Small intestine (tissue), 7 donors: Measurements from ENCODE around the gene ICOS. TPM values are rescaled to one million over a fixed set of nuclear protein-coding genes. Genes with fewer than 3 reads are reported as not detected.
A peak's percentile ranks its signal among the peaks of the same experiment; 100 is the strongest.
"Not testable (repeated sequence)": the region's sequence is repeated elsewhere in the genome, so short reads cannot be mapped to it uniquely, and the experiment has no call there.

Experiments used
- DNase-seq, 2 donors: peaks; one replicate each; pipeline versions ENCODE4 v3.0.0 to v3.0.0-alpha.2; 2013
- FAIRE-seq: peaks from 2 replicates; lab custom pipeline; 2012; peaks lifted over from hg19 to GRCh38; lab: Jason Lieb, UNC
- H3K27ac ChIP-seq, 3 donors: one replicate each; pipeline ENCODE4 v1.5.1; 2013; ENCODE audit warnings: low read length in 2 of 3, mild to moderate bottlenecking in 2 of 3, control low read depth in 1 of 3, inconsistent platforms in 1 of 3, low read depth in 1 of 3, moderate library complexity in 1 of 3
- H3K27me3 ChIP-seq, 3 donors: one replicate each; pipeline ENCODE4 v1.6.1; 2013; ENCODE audit warnings: low read length in 3 of 3, inconsistent platforms in 1 of 3; ENCODE audit not compliant: control insufficient read depth in 3 of 3, insufficient read depth in 3 of 3
- H3K36me3 ChIP-seq, 3 donors: one replicate each; pipeline ENCODE4 v1.6.1; 2013; ENCODE audit warnings: low read length in 3 of 3, inconsistent platforms in 1 of 3, low read depth in 1 of 3, mild to moderate bottlenecking in 1 of 3, moderate library complexity in 1 of 3; ENCODE audit not compliant: control insufficient read depth in 3 of 3, insufficient read depth in 2 of 3
- H3K4me1 ChIP-seq, 3 donors: one replicate each; pipeline ENCODE4 v1.6.1; 2013; ENCODE audit warnings: low read length in 2 of 3, inconsistent platforms in 1 of 3, low read depth in 1 of 3, mild to moderate bottlenecking in 1 of 3, moderate library complexity in 1 of 3; ENCODE audit not compliant: control insufficient read depth in 3 of 3, insufficient read depth in 2 of 3
- H3K4me3 ChIP-seq, 3 donors: one replicate each; pipeline ENCODE4 v1.5.1; 2013; ENCODE audit warnings: low read length in 3 of 3, control low read depth in 1 of 3, inconsistent platforms in 1 of 3, low read depth in 1 of 3, mild to moderate bottlenecking in 1 of 3, moderate library complexity in 1 of 3
- H3K9me3 ChIP-seq, 2 donors: one replicate each; pipeline ENCODE4 v1.6.1; 2013; ENCODE audit warnings: low read depth in 1 of 2, low read length in 1 of 2; ENCODE audit not compliant: control insufficient read depth in 2 of 2, insufficient read depth in 1 of 2
- WGBS, 3 donors: extraction: QIAGEN DNeasy Blood & Tissue Kit; methylation state at CpG; one replicate each; pipeline ENCODE4 v1.1.7; 2013; 5-methylcytosine and 5-hydroxymethylcytosine counted together
- polyA plus RNA-seq, 4 donors: library from polyadenylated mRNA; stranded (reverse) in 3 of 4; unstranded in 1 of 4; fragments of 200-250 nt in 3 of 4; fragments of 120-200 nt in 1 of 4; gene quantifications; one replicate each; pipeline versions ENCODE4 v1.2.1 to v1.2.3, GENCODE V29; 2013
- donor health status: healthy with polysubstance abuse.
- donor health status: control.
- donor health status: control.
- donor health status: Bipolar disorder and iron deficiency.
- donor health status: healthy.

Gene ICOS
- polyA plus RNA-seq, 4 donors: 0.27 to 0.50 (median 0.34) TPM; not detected in 1

GRCh38 chr2:203925512-203926158, 10.9 kb upstream of the ICOS start:
- H3K27me3 ChIP-seq: no peaks in the 10 kb centered on the region
- 86 to 91% (median 90%) methylated on average over 3 of the region's 3 CpGs for WGBS, 3 donors
- no peak for FAIRE-seq

DNA sequence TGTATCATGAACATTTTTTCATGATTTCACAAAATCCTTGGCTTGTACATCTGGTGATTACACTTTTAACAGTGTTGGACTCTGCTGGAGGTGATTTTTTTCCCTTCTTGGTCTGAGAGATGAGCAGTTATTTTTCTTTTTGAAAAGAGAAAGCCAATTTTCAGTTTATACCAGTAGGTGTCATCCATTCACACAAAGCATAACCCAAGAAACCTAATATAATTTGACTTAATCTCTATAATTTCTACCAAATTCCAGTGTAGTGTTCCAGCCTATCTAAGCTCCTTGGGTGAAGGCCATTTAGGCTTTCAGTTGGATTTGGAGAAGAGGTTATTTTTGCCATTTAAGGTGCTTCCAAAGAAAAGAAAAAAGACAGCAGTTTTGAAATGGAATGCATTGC, 7.7 kb upstream of the ICOS start:
- H3K4me3 ChIP-seq: no peak overlapping the region
- no peaks in the 10 kb centered on the region for H3K36me3 ChIP-seq
- H3K27me3 ChIP-seq: no peaks in the 10 kb centered on the region
- H3K27ac ChIP-seq: no peak overlapping the region
- FAIRE-seq: no peak
- no peaks in the 10 kb centered on the region for H3K4me1 ChIP-seq
- H3K9me3 ChIP-seq: no peaks in the 10 kb centered on the region
- DNase-seq: no peak

More at GRCh38 chr2:203925512-203926158, 10.9 kb upstream of the ICOS start:
- H3K4me1 ChIP-seq: no peaks in the 10 kb centered on the region
- no peak overlapping the region for H3K27ac ChIP-seq
- no peaks in the 10 kb centered on the region for H3K9me3 ChIP-seq
- DNase-seq: no peak
- H3K36me3 ChIP-seq: no peaks in the 10 kb centered on the region
- H3K4me3 ChIP-seq: no peak overlapping the region

- not testable (repeated sequence) for H3K4me3 ChIP-seq, H3K27ac ChIP-seq, H3K4me1 ChIP-seq, H3K27me3 ChIP-seq, H3K36me3 ChIP-seq, H3K9me3 ChIP-seq, FAIRE-seq, DNase-seq
- WGBS, 3 donors: 71 to 78% (median 75%) methylated on average over 3 of the region's 3 CpGs
Observed at GRCh38 chr2:203931262-203931661, 5.3 kb upstream of the ICOS start.

DNA sequence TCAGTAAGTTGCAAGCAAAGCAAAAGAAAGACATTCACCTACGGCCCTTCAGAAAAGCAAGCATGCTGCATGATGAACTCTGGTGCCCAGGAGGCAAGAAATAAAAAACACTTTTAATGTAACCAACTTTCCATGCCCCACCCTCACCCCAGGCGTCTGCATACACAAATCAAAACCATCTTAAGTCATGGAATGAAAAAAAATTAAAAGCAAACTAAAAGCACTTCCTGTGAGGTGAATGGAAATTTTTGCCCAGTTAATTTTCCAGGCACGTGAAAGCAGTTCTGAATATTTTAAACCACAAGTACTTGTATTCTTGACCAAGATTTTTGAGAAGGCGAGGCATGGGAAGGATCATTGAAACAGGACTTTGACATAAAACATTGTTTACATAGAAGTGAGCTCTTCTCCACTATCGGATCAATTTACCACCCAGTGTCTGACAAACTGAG, 2.5 kb upstream of the ICOS start:
- H3K4me1 ChIP-seq: no peaks in the 10 kb centered on the region
- H3K36me3 ChIP-seq: no peaks in the 10 kb centered on the region
- H3K27ac ChIP-seq: no peak overlapping the region
- no peak overlapping the region for H3K4me3 ChIP-seq
- H3K9me3 ChIP-seq: no peaks in the 10 kb centered on the region
- DNase-seq (no peak), FAIRE-seq (no peak)
- WGBS, 3 donors: 46 to 58% (median 57%) methylated on average over 5 of the region's 5 CpGs
- no peaks in the 10 kb centered on the region for H3K27me3 ChIP-seq

- FAIRE-seq (no peak), DNase-seq (no peak)
- Histone ChIP-seq H3K4me1 (no peaks in the 10 kb centered on the region), H3K4me3 (no peak overlapping the region), H3K27ac (peak overlapping the region in 1 of 3 donors; percentile 51), H3K9me3 (no peaks in the 10 kb centered on the region), H3K27me3 (no peaks in the 10 kb centered on the region), H3K36me3 (no peaks in the 10 kb centered on the region)
- WGBS, 3 donors: 74 to 80% (median 76%) methylated on average over 8 of the region's 8 CpGs
Observed at GRCh38 chr2:203934711-203935438, 1.7 kb upstream of the ICOS start.

GRCh38 chr2:203935568-203935967, 995 bp upstream of the ICOS start:
- Histone ChIP-seq H3K9me3 (no peaks in the 10 kb centered on the region), H3K4me1 (no peaks in the 10 kb centered on the region), H3K4me3 (no peak overlapping the region), H3K27ac (no peak overlapping the region), H3K36me3 (no peaks in the 10 kb centered on the region), H3K27me3 (no peaks in the 10 kb centered on the region)
- no peak for DNase-seq
- peak; percentile 65 for FAIRE-seq
- 93 to 95% (median 95%) methylated on average over 4 of the region's 4 CpGs for WGBS, 3 donors

GRCh38 chr2:203936949-203937348, 386 bp downstream of the ICOS start:
- Histone ChIP-seq H3K27me3 (no peaks in the 10 kb centered on the region), H3K4me1 (no peaks in the 10 kb centered on the region), H3K36me3 (no peaks in the 10 kb centered on the region), H3K27ac (peak overlapping the region in 1 of 3 donors; percentile 47), H3K9me3 (no peaks in the 10 kb centered on the region), H3K4me3 (peak overlapping the region in 1 of 3 donors; percentile 4)
- no peak for FAIRE-seq
- WGBS, 3 donors: 72 to 89% (median 83%) methylated on average over 1 of the region's 1 CpG
- DNase-seq: no peak

DNA sequence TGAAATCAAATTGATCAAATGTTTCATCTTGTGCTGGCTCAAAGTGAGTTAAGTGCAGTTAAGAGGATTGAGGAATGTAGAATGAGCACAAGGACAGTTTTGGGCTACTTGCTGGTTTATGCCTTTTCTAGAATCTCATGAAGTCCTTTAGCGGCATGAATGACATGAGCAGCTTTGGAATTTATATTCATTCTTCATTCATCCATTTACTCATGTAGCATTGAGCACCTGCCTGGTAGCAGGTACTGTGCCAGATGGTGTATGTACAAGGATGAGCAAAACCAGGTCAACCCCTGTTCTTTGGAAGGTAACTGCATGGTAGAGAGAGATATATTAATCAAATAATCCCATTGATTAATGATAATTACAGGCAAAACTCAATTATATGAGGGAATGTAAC, 1.2 kb downstream of the ICOS start:
- Histone ChIP-seq H3K4me3 (no peak overlapping the region), H3K27ac (no peak overlapping the region), H3K36me3 (no peaks in the 10 kb centered on the region), H3K27me3 (no peaks in the 10 kb centered on the region), H3K4me1 (no peaks in the 10 kb centered on the region), H3K9me3 (no peaks in the 10 kb centered on the region)
- 84 to 93% (median 92%) methylated on average over 1 of the region's 1 CpG for WGBS, 3 donors
- no peak for FAIRE-seq
- DNase-seq: no peak
